SK-N-MC (cell line): Measurements from ENCODE around the gene BCAS1.

Experiments
- DNase-seq: peaks from one replicate; pipeline ENCODE4 v3.0.0-alpha.2; 2011; ENCODE audit warnings: low read depth, low spot score
- H3K27ac ChIP-seq: fragments of 200-600 bp; sonication (generic); 2 replicates; pipeline ENCODE4 v1.5.1; 2016; ENCODE audit warnings: mixed run types
- H3K36me3 ChIP-seq: fragments of 200-600 bp; sonication (generic); 2 replicates; pipeline ENCODE4 v1.6.1; 2017; ENCODE audit warnings: antibody characterized with exemption, low read length, mixed read lengths; ENCODE audit not compliant: insufficient read depth
- H3K4me3 ChIP-seq: fragments of 200-600 bp; sonication (generic); 2 replicates; pipeline ENCODE4 v1.5.1; 2016
- H3K9ac ChIP-seq: fragments of 200-600 bp; sonication (generic); 2 replicates; pipeline ENCODE4 v1.8.0; 2017; ENCODE audit warnings: mixed run types, mixed read lengths; ENCODE audit not compliant: insufficient read length
- H3K9me3 ChIP-seq: fragments of 200-600 bp; sonication (generic); 2 replicates; pipeline ENCODE4 v1.6.1; 2017; ENCODE audit warnings: low read depth, mild to moderate bottlenecking, antibody characterized with exemption, low read length, moderate library complexity, mixed read lengths
- EZH2 ChIP-seq: fragments of 200-600 bp; sonication (generic); IDR thresholded peaks from one replicate; pipeline ENCODE4 v1.6.1; 2017; ENCODE audit warnings: antibody characterized with exemption
- FOXP2 ChIP-seq: optimal IDR thresholded peaks from 2 replicates; pipeline ENCODE3; 2011; ENCODE audit warnings: mild to moderate bottlenecking, moderate library complexity; ENCODE audit not compliant: insufficient read depth; ENCODE audit errors: extremely low read length, control extremely low read depth
- POLR2AphosphoS5 ChIP-seq: IDR thresholded peaks from 2 replicates; pipeline ENCODE4 v1.6.1; 2012; ENCODE audit warnings: mild to moderate bottlenecking, low read depth, low read length, borderline replicate concordance

BCAS1 gene

DNA sequence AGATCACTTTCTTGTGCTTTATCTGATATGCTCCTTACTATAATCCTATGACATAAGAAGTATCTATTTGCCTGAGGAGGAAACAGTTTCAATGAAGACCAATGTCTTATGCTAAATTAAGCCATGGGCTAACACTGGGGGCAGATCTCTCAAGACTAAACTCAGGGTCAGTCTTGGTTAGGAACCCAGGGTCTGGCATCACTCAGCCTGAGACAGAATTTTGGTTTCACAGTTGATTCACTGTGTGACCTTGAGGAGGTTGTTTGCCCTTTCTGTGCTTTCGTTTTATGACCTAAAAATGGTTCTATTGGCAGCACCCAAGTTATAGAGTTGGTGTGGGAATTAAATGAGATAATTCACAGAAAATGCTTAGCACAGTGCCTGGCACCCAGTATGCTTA, 4.9 kb upstream of the BCAS1 start:
- Histone ChIP-seq H3K9me3 (no peaks in the 10 kb centered on the region), H3K36me3 (no peaks in the 10 kb centered on the region), H3K9ac (no peak overlapping the region), H3K4me3 (no peak overlapping the region), H3K27ac (no peak overlapping the region)
- TF ChIP-seq FOXP2 (no peak), POLR2AphosphoS5 (no peak), EZH2 (no peak)
- DNase-seq, result no peak

DNA sequence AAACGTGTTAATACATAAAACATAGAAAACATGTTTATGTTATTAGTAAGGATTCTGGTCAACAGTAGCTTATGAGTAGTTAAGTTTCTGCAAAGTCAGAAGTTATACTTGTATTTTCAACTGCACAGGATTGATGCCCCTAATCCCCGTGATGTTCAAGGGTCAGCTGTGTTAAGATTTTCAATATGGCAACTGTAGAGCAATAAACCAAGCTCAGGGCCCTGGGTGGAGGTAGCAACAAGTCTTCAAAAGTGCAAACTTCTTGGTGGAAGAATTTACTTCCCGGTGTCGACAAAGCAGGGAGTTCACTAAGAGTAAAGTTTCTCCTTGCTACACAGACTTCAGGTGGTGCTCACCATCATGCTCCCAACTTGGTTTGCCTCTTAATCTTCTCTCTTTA, 4.1 kb upstream of the BCAS1 start:
- no peak overlapping the region for H3K27ac ChIP-seq
- H3K4me3 ChIP-seq, result no peak overlapping the region
- no peaks in the 10 kb centered on the region for H3K9me3 ChIP-seq
- H3K36me3 ChIP-seq, result no peaks in the 10 kb centered on the region
- H3K9ac ChIP-seq, result no peak overlapping the region
- TF ChIP-seq EZH2 (no peak), FOXP2 (no peak), POLR2AphosphoS5 (no peak)
- no peak for DNase-seq

DNA sequence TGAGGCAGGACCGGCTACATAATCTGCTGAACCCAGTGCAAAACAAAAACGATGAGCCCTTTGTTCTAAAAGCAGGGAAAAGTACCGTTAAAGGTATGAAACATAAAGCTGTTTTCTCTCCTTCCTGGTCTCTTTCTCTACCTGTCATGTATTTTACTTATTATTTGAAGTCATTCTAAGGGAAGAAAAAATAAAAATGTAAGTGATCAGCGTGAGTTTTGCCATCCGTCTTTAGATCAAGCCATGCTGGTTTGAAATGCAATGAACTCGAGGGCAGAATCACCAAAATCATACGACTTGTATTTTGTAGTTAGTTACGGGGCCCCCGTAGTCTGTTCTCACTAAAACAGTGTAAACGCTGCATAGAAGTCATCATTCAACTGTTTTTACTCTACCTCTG, 2.9 kb upstream of the BCAS1 start:
- TF ChIP-seq FOXP2 (no peak), EZH2 (no peak), POLR2AphosphoS5 (no peak)
- Histone ChIP-seq H3K36me3 (no peaks in the 10 kb centered on the region), H3K27ac (no peak overlapping the region), H3K4me3 (no peak overlapping the region), H3K9me3 (no peaks in the 10 kb centered on the region), H3K9ac (no peak overlapping the region)
- DNase-seq, result no peak

DNA sequence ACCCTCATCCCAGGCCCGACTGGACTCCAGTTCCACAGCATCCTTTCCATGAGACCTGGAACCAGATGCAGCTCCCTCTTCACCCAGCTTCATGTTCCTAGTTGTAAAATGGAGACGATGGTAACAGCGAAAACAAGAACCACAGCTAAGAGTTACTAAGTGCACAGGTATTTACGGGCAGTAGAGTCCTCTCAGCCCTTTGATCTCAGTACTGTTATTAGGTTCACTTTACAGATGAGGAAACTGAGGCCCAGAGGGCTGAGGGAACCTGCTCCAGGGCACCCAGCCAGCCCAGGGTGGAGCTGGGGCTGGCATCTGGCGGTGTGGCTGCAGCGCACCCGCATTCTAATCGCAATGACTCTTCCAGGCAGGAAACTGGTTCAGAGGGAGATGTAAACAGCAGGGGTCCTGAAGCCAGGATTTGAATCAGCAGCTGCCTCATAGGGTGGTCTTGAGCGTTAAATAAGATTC, 858 bp downstream of the BCAS1 start:
- no peak overlapping the region for H3K27ac ChIP-seq
- no peak for TF ChIP-seq POLR2AphosphoS5
- no peak for TF ChIP-seq FOXP2
- no peak for TF ChIP-seq EZH2
- H3K9ac ChIP-seq, result no peak overlapping the region

DNA sequence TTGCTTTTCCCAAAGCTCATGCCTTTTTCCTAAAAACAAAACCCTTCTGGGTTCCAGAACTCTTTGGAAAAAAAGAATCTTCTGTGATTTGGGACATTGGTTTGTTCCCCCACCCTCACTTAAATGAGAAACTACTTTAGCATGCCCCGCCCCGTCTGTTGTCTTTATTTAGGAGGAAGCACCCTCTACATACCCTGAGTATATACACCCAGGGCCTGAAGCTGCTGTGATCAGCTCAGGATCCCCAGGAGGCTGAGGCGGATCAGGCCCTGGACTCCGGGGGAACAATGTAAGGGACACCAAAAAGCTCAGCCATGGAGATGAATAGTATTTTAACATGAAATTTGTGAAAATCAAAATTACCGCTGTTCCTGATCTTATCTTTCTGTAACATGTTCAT, 1.4 kb downstream of the BCAS1 start:
- H3K9ac ChIP-seq, result no peak overlapping the region
- no peaks in the 10 kb centered on the region for H3K36me3 ChIP-seq
- TF ChIP-seq POLR2AphosphoS5 (no peak), EZH2 (no peak), FOXP2 (no peak)
- H3K27ac ChIP-seq, result no peak overlapping the region
- no peak for DNase-seq
- no peaks in the 10 kb centered on the region for H3K9me3 ChIP-seq
- no peak overlapping the region for H3K4me3 ChIP-seq

More for the DNA sequence above, 858 bp downstream of the BCAS1 start:
- Histone ChIP-seq H3K9me3 (no peaks in the 10 kb centered on the region), H3K36me3 (no peaks in the 10 kb centered on the region), H3K4me3 (no peak overlapping the region)
- no peak for DNase-seq

DNA sequence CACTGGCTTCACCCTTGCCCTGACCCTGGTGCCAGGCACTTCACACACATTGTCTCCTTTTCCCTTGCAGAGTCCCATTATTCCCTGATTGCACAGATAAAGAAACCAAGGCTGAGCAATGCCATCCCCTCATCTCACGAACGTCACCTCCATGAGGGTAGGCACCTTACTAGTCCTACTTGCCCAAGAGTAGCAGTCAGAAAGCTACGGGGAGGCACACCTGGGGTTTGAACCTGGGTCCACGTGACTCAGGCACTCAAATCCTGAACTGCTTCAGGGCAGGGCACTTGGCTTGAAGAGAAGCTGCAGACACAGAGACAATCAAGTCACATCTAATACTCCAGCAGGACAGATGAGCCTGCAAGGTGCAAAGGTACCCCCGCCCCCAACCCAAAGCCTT, 1.9 kb downstream of the BCAS1 start:
- DNase-seq, result no peak
- H3K4me3 ChIP-seq, result no peak overlapping the region
- no peaks in the 10 kb centered on the region for H3K9me3 ChIP-seq
- H3K36me3 ChIP-seq, result no peaks in the 10 kb centered on the region
- no peak overlapping the region for H3K27ac ChIP-seq
- TF ChIP-seq EZH2, result no peak
- no peak for TF ChIP-seq POLR2AphosphoS5
- TF ChIP-seq FOXP2, result no peak
- H3K9ac ChIP-seq, result no peak overlapping the region

DNA sequence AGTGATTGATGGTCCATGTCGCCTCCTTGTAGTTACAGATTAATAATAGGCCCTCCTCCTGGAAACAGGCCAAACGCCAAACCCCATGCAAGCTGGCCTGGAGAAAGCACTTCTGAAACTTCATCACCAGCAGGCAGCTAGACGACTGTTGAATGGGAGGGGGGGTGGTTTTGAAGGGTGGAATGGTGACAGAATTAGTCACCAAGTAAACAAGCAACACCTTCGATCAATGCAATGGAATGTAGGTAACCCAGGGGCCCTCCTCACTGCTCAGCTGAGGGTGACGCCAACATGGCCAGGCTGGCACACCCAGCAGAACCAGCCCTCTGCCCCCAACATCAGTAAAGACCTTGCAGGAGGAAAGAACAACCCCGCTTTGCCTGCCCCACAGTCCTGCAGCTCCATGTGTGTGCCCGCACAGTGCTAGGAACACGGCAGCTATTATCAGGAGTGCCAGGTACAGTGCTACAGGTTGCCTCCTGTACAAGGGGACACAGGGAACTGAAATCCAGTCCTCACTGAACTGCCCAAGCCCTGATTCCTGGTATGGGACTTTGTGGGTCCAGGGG, 2.7 kb downstream of the BCAS1 start:
- H3K36me3 ChIP-seq, result no peaks in the 10 kb centered on the region
- no peak for TF ChIP-seq FOXP2
- TF ChIP-seq POLR2AphosphoS5, result no peak
- TF ChIP-seq EZH2, result no peak
- no peak overlapping the region for H3K27ac ChIP-seq
- no peaks in the 10 kb centered on the region for H3K9me3 ChIP-seq
- no peak overlapping the region for H3K9ac ChIP-seq
- no peak overlapping the region for H3K4me3 ChIP-seq
- DNase-seq, result no peak

DNA sequence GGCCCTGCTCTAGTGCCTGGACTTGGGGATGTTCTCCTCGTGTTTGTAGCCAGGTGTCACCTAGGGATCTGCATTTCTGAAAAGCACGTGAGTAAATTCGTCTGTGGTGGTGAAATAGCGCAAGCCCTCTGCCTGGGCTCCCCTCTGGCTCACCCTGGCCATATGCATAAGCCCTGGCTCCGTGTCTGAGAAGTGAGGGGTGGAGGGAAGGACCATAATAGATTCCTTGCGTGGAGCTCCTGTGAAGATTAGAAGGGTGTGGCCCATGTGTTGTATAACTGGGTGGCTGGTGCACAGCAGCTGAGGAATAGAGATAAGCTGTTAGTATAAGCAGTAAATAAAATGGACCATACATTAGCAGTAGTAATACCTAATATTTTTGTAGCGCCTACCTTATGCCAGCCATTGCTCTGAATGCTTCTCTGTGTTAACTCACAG, 4.8 kb downstream of the BCAS1 start:
- no peaks in the 10 kb centered on the region for H3K36me3 ChIP-seq
- no peak overlapping the region for H3K9ac ChIP-seq
- no peaks in the 10 kb centered on the region for H3K9me3 ChIP-seq
- DNase-seq, result no peak
- H3K27ac ChIP-seq, result no peak overlapping the region
- TF ChIP-seq POLR2AphosphoS5, result no peak
- no peak for TF ChIP-seq FOXP2
- TF ChIP-seq EZH2, result no peak
- H3K4me3 ChIP-seq, result no peak overlapping the region

DNA sequence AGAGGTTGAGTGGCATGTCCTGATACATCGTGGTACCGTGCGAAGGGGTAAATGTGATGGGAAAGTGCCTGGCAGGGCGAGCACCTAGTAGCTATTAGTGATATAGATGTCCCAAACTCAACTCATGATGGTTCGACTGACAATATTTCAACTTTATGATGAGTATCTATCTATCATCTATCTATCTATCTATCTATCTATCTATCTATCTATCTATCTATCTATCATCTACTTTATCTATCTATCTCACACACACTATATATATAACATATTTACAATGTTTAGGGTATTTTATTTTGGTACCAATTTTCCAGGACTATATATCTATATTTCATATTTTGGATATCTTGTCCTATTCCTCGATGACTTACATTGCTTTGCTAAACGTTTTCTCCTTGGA, 5.5 kb downstream of the BCAS1 start:
- Histone ChIP-seq H3K4me3 (no peak overlapping the region), H3K36me3 (no peaks in the 10 kb centered on the region), H3K9me3 (no peaks in the 10 kb centered on the region), H3K9ac (no peak overlapping the region), H3K27ac (no peak overlapping the region)
- TF ChIP-seq POLR2AphosphoS5, result no peak
- TF ChIP-seq FOXP2, result no peak
- TF ChIP-seq EZH2, result no peak
- DNase-seq, result no peak
